Smooth muscle cell (in vitro differentiated cells): ENCODE measurements around the gene C2orf81. TPM values are rescaled to one million over a fixed set of nuclear protein-coding genes. Genes with fewer than 3 reads are reported as not detected.

Experiments used
- DNase-seq: peaks from one replicate; lab custom pipeline; 2025; ENCODE audit not compliant: unreplicated experiment; lab: John Stamatoyannopoulos, UW
- H2AFZ ChIP-seq: fragments of 200-600 bp; sonication (generic); 2 replicates; pipeline ENCODE4 v1.6.0; 2016; ENCODE audit warnings: antibody characterized with exemption, low read depth, mild to moderate bottlenecking
- H3F3A ChIP-seq: fragments of 200-600 bp; sonication (generic); 2 replicates; pipeline ENCODE4 v1.6.0; 2017; ENCODE audit warnings: antibody characterized with exemption, low read depth
- H3K27ac ChIP-seq: fragments of 200-600 bp; sonication (generic); 2 replicates; pipeline ENCODE4 v1.5.1; 2016; ENCODE audit warnings: low read depth, mild to moderate bottlenecking
- H3K27me3 ChIP-seq: fragments of 200-600 bp; sonication (generic); 2 replicates; pipeline ENCODE4 v1.6.1; 2016; ENCODE audit warnings: low read depth, mild to moderate bottlenecking
- H3K36me3 ChIP-seq: fragments of 200-600 bp; sonication (generic); 2 replicates; pipeline ENCODE4 v1.5.1; 2016; ENCODE audit warnings: low read depth
- H3K4me1 ChIP-seq: fragments of 200-600 bp; sonication (generic); 2 replicates; pipeline ENCODE4 v1.5.1; 2016; ENCODE audit warnings: low read depth
- H3K4me2 ChIP-seq: fragments of 200-600 bp; sonication (generic); 2 replicates; pipeline ENCODE4 v1.6.0; 2016; ENCODE audit warnings: mild to moderate bottlenecking
- H3K4me3 ChIP-seq: fragments of 200-600 bp; sonication (generic); 2 replicates; pipeline ENCODE4 v1.5.1; 2016; ENCODE audit warnings: mild to moderate bottlenecking
- H3K79me2 ChIP-seq: fragments of 200-600 bp; sonication (generic); 2 replicates; pipeline ENCODE4 v1.6.0; 2016; ENCODE audit warnings: low read depth, mild to moderate bottlenecking
- H3K9ac ChIP-seq: fragments of 200-600 bp; sonication (generic); 2 replicates; pipeline ENCODE4 v1.6.0; 2016; ENCODE audit warnings: low read depth
- H3K9me3 ChIP-seq: fragments of 200-600 bp; sonication (generic); replicated peaks from 2 replicates; pipeline ENCODE4 v1.5.1; 2016; ENCODE audit warnings: low read depth
- H4K20me1 ChIP-seq: fragments of 200-600 bp; sonication (generic); 2 replicates; pipeline ENCODE4 v1.6.0; 2016; ENCODE audit warnings: low read depth
- CTCF ChIP-seq: fragments of 200-600 bp; sonication (generic); IDR thresholded peaks from 2 replicates; pipeline ENCODE4 v1.5.1; 2017; ENCODE audit warnings: borderline replicate concordance, mild to moderate bottlenecking, antibody characterized with exemption; ENCODE audit not compliant: insufficient read depth, poor library complexity, severe bottlenecking
- WGBS: methylation state at CpG from one replicate; pipeline ENCODE4 v1.1.7; 2016; ENCODE audit warnings: low lambda C conversion rate; 5-methylcytosine and 5-hydroxymethylcytosine counted together
- polyA plus RNA-seq: library from polyadenylated mRNA; unstranded; fragments of >200 nt; fragmentation: Nextera tagmentation; extraction: Ambion mirVana; gene quantifications from 2 replicates; pipeline ENCODE4 v1.2.1, GENCODE V29; 2016
- total RNA-seq: library from RNA; depleted of rRNA; stranded (reverse); fragments of >200 nt; gene quantifications from 2 replicates; pipeline ENCODE4 v1.2.3, GENCODE V29; 2014

Gene C2orf81
- total and polyA plus RNA-seq, 2 experiments from 2014 or later: 1.3 to 3.5 TPM

- 69% methylated on average over 5 of the region's 5 CpGs for WGBS
- H3K36me3 ChIP-seq: no peaks in the 10 kb centered on the region
- peaks cover 60% of the 10 kb centered on the region for H3K79me2 ChIP-seq
- H3K27me3 ChIP-seq: no peaks in the 10 kb centered on the region
- H3K27ac ChIP-seq: no peak overlapping the region
- peak overlapping the region; percentile 82 for H2AFZ ChIP-seq
- peaks cover 15% of the 10 kb centered on the region for H3K4me1 ChIP-seq
- TF ChIP-seq CTCF: no peak
- no peaks in the 10 kb centered on the region for H3K9me3 ChIP-seq
- peak overlapping the region; percentile 91 for H3K4me2 ChIP-seq
- peak overlapping the region; percentile 74 for H3K4me3 ChIP-seq
- H3K9ac ChIP-seq: peak overlapping the region; percentile 21
- peaks cover 2% of the 10 kb centered on the region for H3F3A ChIP-seq
- peaks cover 54% of the 10 kb centered on the region for H4K20me1 ChIP-seq
- no peak for DNase-seq
Measured at GRCh38 chr2:74390606-74391005, 30.8 kb downstream of the C2orf81 start.

- Histone ChIP-seq H2AFZ (no peak overlapping the region), H3K9ac (no peak overlapping the region), H3K4me3 (no peak overlapping the region), H3K36me3 (no peaks in the 10 kb centered on the region), H4K20me1 (peaks cover 84% of the 10 kb centered on the region), H3K79me2 (peaks cover 90% of the 10 kb centered on the region), H3K9me3 (no peaks in the 10 kb centered on the region), H3K4me1 (peaks cover 15% of the 10 kb centered on the region), H3K27me3 (no peaks in the 10 kb centered on the region), H3F3A (peaks cover 2% of the 10 kb centered on the region), H3K27ac (peak overlapping the region; percentile 46), H3K4me2 (peak overlapping the region; percentile 5)
- no peak for TF ChIP-seq CTCF
- no peak for DNase-seq
- WGBS: 71% methylated on average over 1 of the region's 1 CpG
Measured at GRCh38 chr2:74387346-74387745, 34.1 kb downstream of the C2orf81 start.

GRCh38 chr2:74385396-74385795 lies 36.0 kb downstream of the C2orf81 start:
- peaks cover 18% of the 10 kb centered on the region for H3K4me1 ChIP-seq
- H3K79me2 ChIP-seq: peaks cover 97% of the 10 kb centered on the region
- TF ChIP-seq CTCF: no peak

GRCh38 chr2:74384051-74384450 lies 37.4 kb downstream of the C2orf81 start:
- H2AFZ ChIP-seq: no peak overlapping the region
- peaks cover 96% of the 10 kb centered on the region for H3K79me2 ChIP-seq
- DNase-seq: no peak
- no peak overlapping the region for H3K4me2 ChIP-seq
- peaks cover 21% of the 10 kb centered on the region for H3K4me1 ChIP-seq
- no peaks in the 10 kb centered on the region for H3K27me3 ChIP-seq
- no peaks in the 10 kb centered on the region for H3K36me3 ChIP-seq
- peaks cover 97% of the 10 kb centered on the region for H4K20me1 ChIP-seq
- H3K9me3 ChIP-seq: no peaks in the 10 kb centered on the region
- no peak overlapping the region for H3K9ac ChIP-seq
- TF ChIP-seq CTCF: no peak
- peaks cover 2% of the 10 kb centered on the region for H3F3A ChIP-seq
- WGBS: 95% methylated on average over 3 of the region's 3 CpGs
- H3K4me3 ChIP-seq: no peak overlapping the region
- H3K27ac ChIP-seq: no peak overlapping the region

More at GRCh38 chr2:74385396-74385795, 36.0 kb downstream of the C2orf81 start:
- Histone ChIP-seq H3K4me3 (no peak overlapping the region), H3K4me2 (no peak overlapping the region), H3K9ac (no peak overlapping the region), H3K27me3 (no peaks in the 10 kb centered on the region), H3K36me3 (no peaks in the 10 kb centered on the region), H3K27ac (no peak overlapping the region), H2AFZ (no peak overlapping the region), H4K20me1 (peaks cover 97% of the 10 kb centered on the region), H3K9me3 (no peaks in the 10 kb centered on the region), H3F3A (peaks cover 2% of the 10 kb centered on the region)
- DNase-seq: no peak
- 87% methylated on average over 8 of the region's 8 CpGs for WGBS
